Jurkat, Clone E6-1 (cell line): ENCODE data around the gene PPP2R5E.

ENCODE experiments used
- DNase-seq: peaks from one replicate; pipeline ENCODE4 v3.0.0-alpha.2; 2011; ENCODE audit warnings: low read depth, low spot score
- H3K4me3 ChIP-seq: 2 replicates; pipeline ENCODE4 v1.5.1; 2011; ENCODE audit warnings: mild to moderate bottlenecking, low read length, control low read depth, moderate library complexity

The PPP2R5E gene

GRCh38 chr14:63443361-63443760 is 99.8 kb downstream of the PPP2R5E start:
- no peak for DNase-seq
- no peak overlapping the region for H3K4me3 ChIP-seq

- DNase-seq = peak; percentile 41
- H3K4me3 ChIP-seq = no peak overlapping the region
Measured at GRCh38 chr14:63438065-63438757, 105.0 kb downstream of the PPP2R5E start.

GRCh38 chr14:63436286-63437098 is 106.7 kb downstream of the PPP2R5E start:
- no peak for DNase-seq
- no peak overlapping the region for H3K4me3 ChIP-seq

- no peak for DNase-seq
- H3K4me3 ChIP-seq = no peak overlapping the region
Measured at GRCh38 chr14:63435838-63436237, 107.3 kb downstream of the PPP2R5E start.

GRCh38 chr14:63435204-63435603 is 108.0 kb downstream of the PPP2R5E start:
- H3K4me3 ChIP-seq = no peak overlapping the region
- no peak for DNase-seq

GRCh38 chr14:63432888-63433552 is 110.2 kb downstream of the PPP2R5E start:
- no peak for DNase-seq
- H3K4me3 ChIP-seq = no peak overlapping the region

GRCh38 chr14:63432228-63432627 is 110.9 kb downstream of the PPP2R5E start:
- DNase-seq = no peak
- H3K4me3 ChIP-seq = no peak overlapping the region

- no peak overlapping the region for H3K4me3 ChIP-seq
- DNase-seq = no peak
Measured at GRCh38 chr14:63431466-63431865, 111.7 kb downstream of the PPP2R5E start.

GRCh38 chr14:63428486-63428885 is 114.7 kb downstream of the PPP2R5E start:
- no peak for DNase-seq
- H3K4me3 ChIP-seq = no peak overlapping the region

- no peak for DNase-seq
- H3K4me3 ChIP-seq = no peak overlapping the region
Measured at GRCh38 chr14:63426838-63427352, 116.3 kb downstream of the PPP2R5E start.

- H3K4me3 ChIP-seq = no peak overlapping the region
- DNase-seq = no peak
Measured at GRCh38 chr14:63423889-63424288, 119.3 kb downstream of the PPP2R5E start.

- H3K4me3 ChIP-seq = no peak overlapping the region
- DNase-seq = no peak
Measured at GRCh38 chr14:63423381-63423780, 119.8 kb downstream of the PPP2R5E start.

GRCh38 chr14:63421919-63422318 is 121.3 kb downstream of the PPP2R5E start:
- DNase-seq = no peak
- H3K4me3 ChIP-seq = no peak overlapping the region

GRCh38 chr14:63421226-63421625 is 122.0 kb downstream of the PPP2R5E start:
- no peak for DNase-seq
- no peak overlapping the region for H3K4me3 ChIP-seq

- no peak for DNase-seq
- H3K4me3 ChIP-seq = no peak overlapping the region
Measured at GRCh38 chr14:63418020-63418419, 125.2 kb downstream of the PPP2R5E start.

GRCh38 chr14:63413009-63413408 is 130.2 kb downstream of the PPP2R5E start:
- no peak for DNase-seq
- H3K4me3 ChIP-seq = no peak overlapping the region

GRCh38 chr14:63406333-63406732 is 136.8 kb downstream of the PPP2R5E start:
- DNase-seq = no peak

GRCh38 chr14:63405715-63406114 is 137.5 kb downstream of the PPP2R5E start:
- no peak for DNase-seq
- no peak overlapping the region for H3K4me3 ChIP-seq

More at GRCh38 chr14:63406333-63406732, 136.8 kb downstream of the PPP2R5E start:
- no peak overlapping the region for H3K4me3 ChIP-seq

- H3K4me3 ChIP-seq = no peak overlapping the region
- no peak for DNase-seq
Measured at GRCh38 chr14:63404906-63405305, 138.3 kb downstream of the PPP2R5E start.

GRCh38 chr14:63401646-63402045 is 141.5 kb downstream of the PPP2R5E start:
- DNase-seq = no peak
- no peak overlapping the region for H3K4me3 ChIP-seq
